GM18505 (cell line): Measurements from ENCODE around the gene MS4A6E.
A peak's percentile ranks its signal among the peaks of the same experiment; 100 is the strongest.

Source experiments
- ATAC-seq: cut with Tn5 transposase; IDR thresholded peaks from one replicate; pipeline ENCODE4 v1.9.1; 2021; ENCODE audit not compliant: unreplicated experiment
- POLR2A ChIP-seq: IDR thresholded peaks from 4 replicates; pipeline ENCODE4 v1.6.1; 2011; ENCODE audit warnings: borderline replicate concordance; ENCODE audit not compliant: insufficient read depth, insufficient read length; ENCODE audit errors: extremely low read depth

Gene MS4A6E

GRCh38 chr11:60371854-60372253 is 44.8 kb downstream of the MS4A6E start:
- TF ChIP-seq POLR2A = no peak
- ATAC-seq = no peak

- no peak for ATAC-seq
- no peak for TF ChIP-seq POLR2A
Measured at GRCh38 chr11:60372767-60373166, 45.7 kb downstream of the MS4A6E start.

DNA sequence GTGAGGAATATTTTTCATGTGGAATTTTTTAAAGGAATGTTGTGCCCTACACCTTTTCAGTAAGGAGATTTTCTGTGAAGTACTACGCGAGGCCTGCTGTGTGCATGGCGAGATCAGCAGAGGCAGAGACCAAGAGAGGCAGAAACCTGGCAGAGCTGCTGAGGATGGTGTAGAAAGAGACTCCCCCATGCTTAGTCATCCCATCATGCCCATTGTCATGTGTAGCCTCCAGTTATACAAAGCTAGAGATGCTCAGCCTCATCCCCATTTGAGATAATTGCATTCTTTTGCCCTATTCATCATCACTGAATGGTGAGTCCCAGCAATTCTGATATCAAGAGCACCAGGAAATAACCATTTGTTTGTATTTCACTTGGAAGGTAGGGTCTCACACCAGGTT is 48.3 kb downstream of the MS4A6E start:
- no peak for TF ChIP-seq POLR2A
- ATAC-seq = no peak

DNA sequence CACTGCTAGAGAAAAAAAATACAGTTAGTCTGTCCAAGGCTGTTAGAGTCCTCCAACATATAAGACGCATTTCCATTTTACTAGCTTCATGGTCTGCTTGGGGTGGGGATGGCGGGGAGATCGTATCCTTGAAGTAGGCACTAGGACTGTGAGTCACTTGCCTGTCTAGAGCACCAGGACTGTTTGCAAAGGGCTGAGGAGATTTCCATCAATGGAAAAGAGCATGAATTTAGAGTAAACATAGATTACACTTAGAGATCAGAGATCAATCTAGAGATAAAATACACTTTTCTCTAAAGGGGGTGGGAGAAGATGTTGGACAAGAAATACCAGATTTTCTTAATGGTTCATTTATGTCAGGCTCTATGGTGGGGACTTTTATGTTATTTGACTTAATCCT is 49.5 kb downstream of the MS4A6E start:
- TF ChIP-seq POLR2A = no peak
- ATAC-seq = no peak

GRCh38 chr11:60377401-60378136 is 50.5 kb downstream of the MS4A6E start:
- TF ChIP-seq POLR2A = peak; percentile 34
- ATAC-seq = no peak

DNA sequence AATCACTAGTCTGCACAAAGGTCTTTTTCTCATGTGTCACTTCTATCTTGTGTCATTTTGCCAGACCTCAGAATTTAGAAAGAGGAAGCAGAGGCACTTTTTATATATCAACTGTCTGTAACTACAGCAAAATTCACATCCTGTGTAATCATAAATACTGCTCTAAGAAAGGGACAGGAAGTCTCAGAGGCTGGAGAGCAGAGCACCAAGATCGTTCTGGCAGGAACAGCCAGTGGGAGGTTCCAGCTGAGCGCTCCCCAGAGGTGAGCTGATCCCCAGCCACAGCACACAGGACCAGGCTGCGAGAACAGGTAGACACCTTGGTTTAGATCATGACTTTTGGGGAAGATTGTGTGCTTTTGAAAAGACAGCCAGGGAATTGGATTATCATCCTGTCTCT is 51.3 kb downstream of the MS4A6E start, which contains the start of gene MS4A7:
TSS of gene MS4A7 (plus strand) at position 179 of the 400 bp plus-strand sequence. CDS start 4,610 bp downstream, outside the sequence.
- peak; percentile 91 for ATAC-seq
- peak; percentile 44 for TF ChIP-seq POLR2A

- peak; percentile 89 for ATAC-seq
- TF ChIP-seq POLR2A = no peak
Measured at GRCh38 chr11:60389279-60389910, 62.3 kb downstream of the MS4A6E start.

- no peak for TF ChIP-seq POLR2A
- ATAC-seq = no peak
Measured at GRCh38 chr11:60390419-60390818, 63.4 kb downstream of the MS4A6E start.
